ENCODE data around the gene IARS2. TPM values are rescaled to one million over a fixed set of nuclear protein-coding genes. Genes with fewer than 3 reads are reported as not detected.

Gene IARS2
- 41.0 TPM for total RNA-seq

DNA sequence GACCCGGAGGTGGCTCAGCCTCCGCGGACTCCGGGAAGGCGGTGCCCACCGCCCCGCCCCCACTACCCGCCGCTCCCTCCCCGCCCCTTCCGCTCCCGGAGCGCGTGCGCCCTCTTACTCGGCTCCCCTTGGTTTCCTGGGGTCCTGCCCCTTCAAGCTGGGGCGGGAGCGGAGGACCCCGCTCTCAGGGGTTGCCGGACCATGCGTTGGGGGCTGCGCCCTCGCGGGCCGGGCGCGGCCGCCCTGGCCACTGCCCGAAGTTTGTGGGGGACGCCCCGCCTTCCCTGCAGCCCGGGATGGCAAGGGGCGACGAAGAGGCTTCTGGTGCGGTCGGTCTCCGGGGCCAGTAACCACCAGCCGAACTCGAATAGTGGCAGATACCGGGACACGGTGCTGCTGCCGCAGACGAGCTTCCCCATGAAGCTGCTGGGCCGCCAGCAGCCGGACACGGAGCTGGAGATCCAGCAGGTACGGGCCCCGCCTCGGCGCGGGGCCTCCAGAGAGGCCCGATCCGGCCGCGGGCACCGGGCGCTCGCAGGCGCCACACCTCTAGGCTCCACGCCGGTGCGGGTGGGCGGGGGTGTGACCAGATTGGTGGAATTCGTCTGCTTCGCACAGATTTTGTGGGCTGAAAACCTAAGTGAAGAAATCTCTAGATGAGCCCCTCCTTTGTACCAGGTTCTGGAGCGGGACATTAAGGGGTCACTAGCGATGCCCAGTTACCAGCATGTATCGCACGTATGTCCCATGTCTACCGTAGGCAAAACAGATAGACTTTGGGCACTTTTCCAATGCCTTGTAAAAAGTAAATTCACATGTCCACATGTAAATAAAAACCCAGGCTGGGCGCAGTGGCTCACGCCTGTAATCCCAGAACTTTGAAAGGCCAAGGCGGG, at the start of gene IARS2:
IARS2 (plus strand) TSS at position 117 of the 896 bp plus-strand sequence; CDS start at position 202, 85 bp downstream.
- no peak for TF ChIP-seq CTCF (IDR thresholded peaks at IDR 0.05)
- H3K27ac ChIP-seq: peak within 1 kb of the TSS; percentile 77 to 89
- H3K4me3 ChIP-seq: peak within 1 kb of the TSS; percentile 97 to 98
- intact Hi-C loops (cut with DNase I): loop anchor here (2.0 to 5.0 kb wide), 2 partner anchors 47 to 103 kb away; partner anchors contain the start of gene EPRS1
- no peaks in the 10 kb centered on the region for H3K9me3 ChIP-seq
- H3K4me1 ChIP-seq: peaks cover 0 to 10% of the 10 kb centered on the region in 2 donors
- H3K36me3 ChIP-seq: peaks cover 12 to 27% of the 10 kb centered on the region in 2 donors
- peak in 1 of 2 donors; percentile 25 for DNase-seq (ENCODE audit: low spot score in 2 of 2)
- H3K27me3 ChIP-seq: no peaks in the 10 kb centered on the region

GRCh38 chr1:220044678-220045355, 49.1 kb upstream of the IARS2 start:
- peaks cover 0 to 10% of the 10 kb centered on the region in 2 donors for H3K4me1 ChIP-seq
- intact Hi-C loops (cut with DNase I): loop anchor here (5.0 kb wide), 1 partner anchor 47 kb away; the partner anchor contains the start of gene IARS2
- peaks cover 6 to 16% of the 10 kb centered on the region in 2 donors for H3K36me3 ChIP-seq
- no peaks in the 10 kb centered on the region for H3K27me3 ChIP-seq
- no peak for TF ChIP-seq CTCF (IDR thresholded peaks at IDR 0.05)
- peak overlapping the region in 1 of 2 donors; percentile 89 for H3K27ac ChIP-seq
- no peak for DNase-seq (ENCODE audit: low spot score in 2 of 2)
- no peaks in the 10 kb centered on the region for H3K9me3 ChIP-seq
- peak overlapping the region; percentile 67 to 99 for H3K4me3 ChIP-seq

DNA sequence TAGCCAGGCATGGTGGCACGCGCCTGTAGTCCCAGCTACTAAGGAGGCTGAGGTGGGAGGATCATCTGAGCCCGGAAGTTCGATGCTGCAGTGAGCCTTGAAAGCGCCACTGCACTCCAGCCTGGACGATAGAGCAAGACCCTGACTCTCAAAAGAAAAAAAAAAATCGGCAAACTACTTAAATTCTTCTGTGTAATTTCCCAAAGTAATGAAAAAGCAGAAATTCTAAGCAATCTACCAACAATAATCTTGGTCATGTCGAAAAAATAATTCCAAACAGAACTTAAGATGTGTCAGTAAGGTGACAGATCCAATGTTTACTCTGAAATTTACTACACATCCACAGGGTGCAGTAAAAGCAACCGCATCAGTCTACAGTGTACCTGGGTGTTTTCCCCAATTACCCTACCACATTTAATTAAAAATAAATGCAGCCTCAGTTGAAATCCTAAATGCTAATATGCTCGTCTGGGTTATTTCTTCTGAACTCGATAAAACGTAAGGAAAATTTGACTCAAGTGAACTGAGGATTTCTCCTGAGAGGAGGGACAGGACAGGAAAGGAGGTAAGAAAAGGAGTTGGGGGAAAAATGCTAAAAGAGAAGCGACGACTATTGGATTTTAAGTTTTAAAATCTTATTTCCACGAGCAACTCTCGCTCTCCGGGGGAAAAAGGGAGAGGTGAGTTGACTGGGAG, 48.4 kb upstream of the IARS2 start:
- Histone ChIP-seq H3K27me3 (no peaks in the 10 kb centered on the region), H3K4me1 (peaks cover 0 to 10% of the 10 kb centered on the region in 2 donors), H3K9me3 (no peaks in the 10 kb centered on the region), H3K4me3 (peak overlapping the region; percentile 67 to 99), H3K36me3 (peaks cover 2 to 10% of the 10 kb centered on the region in 2 donors), H3K27ac (peak overlapping the region; percentile 84 to 89)
- TF ChIP-seq CTCF (IDR thresholded peaks at IDR 0.05): no peak
- intact Hi-C loops (cut with DNase I): loop anchor here (1.0 to 5.0 kb wide), 3 partner anchors 33 to 54 kb away; partner anchors contain the start of gene IARS2
- DNase-seq (ENCODE audit: low spot score in 2 of 2): no peak

DNA sequence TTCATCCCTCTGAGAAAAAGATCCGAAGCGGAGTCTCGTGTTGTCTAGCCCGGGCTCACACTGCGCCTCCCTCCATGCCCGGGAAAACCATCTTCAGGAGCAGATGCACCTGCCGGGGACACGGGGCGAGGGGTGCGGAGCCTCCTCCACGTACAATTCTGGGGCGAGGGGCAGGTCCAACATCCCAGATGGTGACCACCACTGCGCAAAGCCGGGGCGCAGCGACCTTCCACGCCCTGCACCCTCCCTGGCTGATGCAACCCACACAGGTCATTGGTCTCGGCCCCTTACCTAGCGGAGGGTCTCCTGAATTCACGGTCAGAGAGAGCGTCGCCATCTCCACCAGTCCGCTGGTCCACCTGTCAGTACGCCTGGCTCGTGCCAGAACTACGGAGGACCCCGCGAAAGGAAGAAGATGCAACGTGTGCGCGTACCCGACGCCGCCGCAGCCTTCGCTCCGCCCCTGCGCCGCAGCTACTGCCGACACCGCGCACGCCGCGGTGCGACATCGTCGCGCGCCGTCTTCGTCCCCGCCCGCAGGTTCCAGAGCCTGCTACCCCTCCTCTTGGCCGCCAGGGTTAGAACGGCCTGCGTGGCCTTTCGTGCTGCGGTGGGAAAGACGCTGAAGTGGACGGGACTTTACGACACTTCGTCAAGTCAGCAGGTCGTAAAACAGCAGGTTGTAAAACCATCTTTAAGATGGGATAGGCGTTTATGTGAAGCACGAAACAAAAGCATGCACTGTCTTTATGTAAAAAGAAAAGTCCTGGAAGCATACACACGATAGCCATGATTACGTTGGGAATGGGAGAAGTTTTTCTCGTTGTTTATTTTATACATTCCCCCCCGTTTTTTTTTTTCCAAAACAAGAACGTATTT, 47.6 kb upstream of the IARS2 start, which contains the start of gene EPRS1:
EPRS1 (minus strand) TSS at position 454 of the 879 bp plus-strand sequence; CDS start at position 337, 117 bp downstream.
- Histone ChIP-seq H3K4me3 (peak within 1 kb of the TSS; percentile 67 to 99), H3K36me3 (peaks cover 0 to 6% of the 10 kb centered on the region in 2 donors), H3K9me3 (no peaks in the 10 kb centered on the region), H3K27me3 (no peaks in the 10 kb centered on the region), H3K27ac (peak within 1 kb of the TSS; percentile 84 to 89), H3K4me1 (peaks cover 0 to 10% of the 10 kb centered on the region in 2 donors)
- DNase-seq (ENCODE audit: low spot score in 2 of 2): peak; percentile 71 to 96
- intact Hi-C loops (cut with DNase I): loop anchor here (1.0 to 5.0 kb wide), 3 partner anchors 33 to 55 kb away; partner anchors contain the start of gene IARS2
- peak; percentile 70 to 85 (median 76) for TF ChIP-seq CTCF (IDR thresholded peaks at IDR 0.05)
